NB4 (cell line): ENCODE data around the gene METRNL.

Source experiments
- DNase-seq: peaks from one replicate; pipeline ENCODE4 v3.0.0; 2010; ENCODE audit warnings: low read depth
- H3K4me3 ChIP-seq: one replicate; pipeline ENCODE4 v1.5.1; 2011; ENCODE audit warnings: mild to moderate bottlenecking, low read depth, low read length, moderate library complexity
- CTCF ChIP-seq: IDR thresholded peaks from one replicate; pipeline ENCODE4 v1.5.1; 2012; ENCODE audit warnings: low read depth, low read length
- MAX ChIP-seq: IDR thresholded peaks from 2 replicates; pipeline ENCODE4 v1.6.1; 2011; ENCODE audit warnings: low read depth, low read length
- MYC ChIP-seq: IDR thresholded peaks from 2 replicates; pipeline ENCODE4 v1.6.1; 2011; ENCODE audit warnings: low read depth, low read length
- POLR2A ChIP-seq: IDR thresholded peaks from 2 replicates; pipeline ENCODE4 v1.6.1; 2011; ENCODE audit warnings: mild to moderate bottlenecking; ENCODE audit not compliant: insufficient read length; ENCODE audit errors: extremely low read depth

The METRNL gene

GRCh38 chr17:83099086-83099555, 19.7 kb downstream of the METRNL start:
- no peak for DNase-seq

GRCh38 chr17:83099570-83100181, 20.3 kb downstream of the METRNL start:
- DNase-seq: no peak
- H3K4me3 ChIP-seq: no peak overlapping the region
- TF ChIP-seq CTCF: no peak
- TF ChIP-seq MAX: no peak
- TF ChIP-seq MYC: no peak
- no peak for TF ChIP-seq POLR2A

More at GRCh38 chr17:83099086-83099555, 19.7 kb downstream of the METRNL start:
- no peak overlapping the region for H3K4me3 ChIP-seq
- TF ChIP-seq MAX: no peak
- no peak for TF ChIP-seq POLR2A
- TF ChIP-seq MYC: no peak
- no peak for TF ChIP-seq CTCF

- TF ChIP-seq POLR2A: no peak
- no peak for TF ChIP-seq CTCF
- no peak for TF ChIP-seq MAX
- no peak for TF ChIP-seq MYC
- no peak overlapping the region for H3K4me3 ChIP-seq
- no peak for DNase-seq
Observed at GRCh38 chr17:83100220-83100852, 20.9 kb downstream of the METRNL start.

GRCh38 chr17:83100853-83101391, 21.5 kb downstream of the METRNL start:
- no peak overlapping the region for H3K4me3 ChIP-seq
- no peak for DNase-seq
- no peak for TF ChIP-seq MAX
- TF ChIP-seq MYC: no peak
- no peak for TF ChIP-seq CTCF
- no peak for TF ChIP-seq POLR2A

- no peak overlapping the region for H3K4me3 ChIP-seq
- TF ChIP-seq POLR2A: no peak
- no peak for TF ChIP-seq MAX
- TF ChIP-seq CTCF: no peak
- no peak for TF ChIP-seq MYC
- DNase-seq: no peak
Observed at GRCh38 chr17:83101805-83102480, 22.5 kb downstream of the METRNL start.
